ENCODE results near the gene SEL1L2.
"Not testable (repeated sequence)": the region's sequence is repeated elsewhere in the genome, so short reads cannot be mapped to it uniquely, and the experiment has no call there.

The SEL1L2 gene, protein sequence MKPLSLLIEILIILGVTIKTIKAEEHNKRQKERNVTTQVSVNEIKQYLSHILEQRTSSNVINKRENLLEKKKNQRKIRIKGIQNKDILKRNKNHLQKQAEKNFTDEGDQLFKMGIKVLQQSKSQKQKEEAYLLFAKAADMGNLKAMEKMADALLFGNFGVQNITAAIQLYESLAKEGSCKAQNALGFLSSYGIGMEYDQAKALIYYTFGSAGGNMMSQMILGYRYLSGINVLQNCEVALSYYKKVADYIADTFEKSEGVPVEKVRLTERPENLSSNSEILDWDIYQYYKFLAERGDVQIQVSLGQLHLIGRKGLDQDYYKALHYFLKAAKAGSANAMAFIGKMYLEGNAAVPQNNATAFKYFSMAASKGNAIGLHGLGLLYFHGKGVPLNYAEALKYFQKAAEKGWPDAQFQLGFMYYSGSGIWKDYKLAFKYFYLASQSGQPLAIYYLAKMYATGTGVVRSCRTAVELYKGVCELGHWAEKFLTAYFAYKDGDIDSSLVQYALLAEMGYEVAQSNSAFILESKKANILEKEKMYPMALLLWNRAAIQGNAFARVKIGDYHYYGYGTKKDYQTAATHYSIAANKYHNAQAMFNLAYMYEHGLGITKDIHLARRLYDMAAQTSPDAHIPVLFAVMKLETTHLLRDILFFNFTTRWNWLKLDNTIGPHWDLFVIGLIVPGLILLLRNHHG

GRCh38 chr20:13990465-13990864 is at the start of gene SEL1L2:
Gene SEL1L2, minus strand, starts transcription at chr20:13990614. Its CDS starts 80 bp downstream, at chr20:13990534.
- no peak for DNase-seq

DNA sequence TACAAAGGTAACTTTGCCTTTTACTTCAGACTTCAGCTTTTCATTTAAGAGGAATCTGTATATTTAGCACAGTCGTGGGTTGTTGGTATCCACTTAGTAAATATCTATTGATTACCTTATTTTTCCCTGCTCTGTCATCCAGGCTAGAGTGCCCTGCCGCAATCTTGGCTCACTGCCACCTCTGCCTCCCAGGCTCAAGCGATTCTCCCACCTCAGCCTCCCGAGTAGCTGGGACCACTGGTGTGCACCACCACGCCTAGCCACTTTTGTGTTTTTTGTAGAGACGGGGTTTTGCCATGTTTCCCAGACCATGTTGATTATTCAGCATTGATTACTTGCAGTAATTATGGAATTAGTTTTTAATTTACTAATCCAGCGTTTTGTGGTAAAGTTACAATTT is 46.2 kb upstream of the SEL1L2 start:
- DNase-seq = no peak

DNA sequence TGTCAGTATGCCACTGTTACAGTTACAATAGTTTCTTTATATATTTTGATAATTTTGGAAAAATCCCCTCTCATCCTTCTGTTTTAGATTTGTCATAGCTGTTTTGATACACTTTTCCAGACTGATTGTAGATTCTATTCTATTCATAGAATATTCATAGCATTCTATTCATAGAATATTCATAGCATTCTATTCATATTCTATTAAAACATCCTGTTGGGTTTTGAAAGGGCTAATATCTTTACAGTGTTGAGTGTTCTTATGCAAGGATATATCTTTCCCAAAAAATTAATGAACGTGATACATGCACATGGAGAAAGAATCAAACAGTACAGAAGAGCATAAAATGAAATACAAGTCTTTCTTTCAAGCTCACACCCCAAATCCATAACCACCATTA is 42.9 kb upstream of the SEL1L2 start:
- no peak for DNase-seq

DNA sequence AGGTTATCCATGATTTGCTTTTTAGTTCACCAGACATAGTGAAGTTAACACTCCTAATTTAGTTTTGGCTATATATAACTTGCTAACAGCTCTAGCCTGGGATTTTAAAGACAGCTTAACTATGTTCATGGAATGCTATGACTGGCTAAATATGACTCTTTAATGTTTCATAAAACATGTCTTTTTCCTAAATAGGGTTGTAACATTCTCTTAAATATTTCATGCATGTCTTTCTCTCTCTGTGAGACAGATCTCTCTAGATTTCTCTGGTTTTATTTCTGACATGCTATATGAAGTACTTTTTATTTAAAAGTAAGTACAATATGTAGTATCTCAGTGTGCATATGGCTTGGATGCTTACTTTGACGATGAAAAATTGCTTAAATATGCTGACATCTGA is 40.6 kb upstream of the SEL1L2 start:
- DNase-seq = no peak

DNA sequence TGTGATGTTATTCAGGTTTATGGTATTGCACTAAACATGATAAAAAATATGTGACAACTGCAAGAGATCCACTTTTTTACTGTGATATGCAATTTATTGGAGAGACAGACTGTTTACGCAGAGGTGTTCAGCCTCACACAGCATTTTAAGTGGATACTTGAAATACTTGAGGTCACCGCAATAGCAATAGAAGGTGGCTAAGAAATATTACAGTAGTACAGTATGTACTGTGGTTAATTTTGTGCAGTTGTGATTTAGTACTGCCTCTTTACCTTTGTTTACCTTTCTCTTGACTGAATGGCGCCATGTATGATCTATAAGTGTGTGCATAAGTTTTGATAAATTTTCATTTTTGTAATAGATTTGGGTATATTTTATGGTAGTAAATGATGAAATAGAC is 22.3 kb upstream of the SEL1L2 start:
- DNase-seq = no peak

- DNase-seq = no peak
Measured at GRCh38 chr20:14009208-14009607, 18.8 kb upstream of the SEL1L2 start.

DNA sequence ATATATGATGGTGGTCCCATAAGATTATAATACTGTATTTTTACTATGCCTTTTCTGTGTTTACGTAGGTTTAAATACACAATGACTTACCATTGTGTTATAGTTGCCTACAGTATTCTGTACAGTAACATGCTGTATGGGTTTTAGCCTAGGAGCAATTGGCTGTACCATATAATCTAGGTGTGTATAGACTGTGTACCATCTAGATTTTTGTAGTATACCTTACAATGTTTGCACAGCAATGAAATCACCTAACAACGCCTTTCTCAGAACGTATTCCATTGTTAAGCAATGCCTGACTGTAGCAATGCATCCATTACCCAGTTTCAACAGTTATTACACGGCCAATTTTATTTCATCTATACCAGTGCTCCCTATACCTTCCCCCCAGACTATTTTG is 15.6 kb upstream of the SEL1L2 start:
- no peak for DNase-seq

- DNase-seq = no peak
Measured at GRCh38 chr20:14000917-14001316, 10.5 kb upstream of the SEL1L2 start.

- DNase-seq = no peak
Measured at GRCh38 chr20:13996265-13996664, 5.9 kb upstream of the SEL1L2 start.

- DNase-seq = no peak
Measured at GRCh38 chr20:13995841-13996240, 5.4 kb upstream of the SEL1L2 start.

GRCh38 chr20:13995086-13995665 is 4.8 kb upstream of the SEL1L2 start, which contains the start of gene MACROD2:
Gene MACROD2, plus strand, starts transcription at chr20:13995516.
- peak in 4 of 6 experiments; percentile 2 to 24 (median 4) for DNase-seq

DNA sequence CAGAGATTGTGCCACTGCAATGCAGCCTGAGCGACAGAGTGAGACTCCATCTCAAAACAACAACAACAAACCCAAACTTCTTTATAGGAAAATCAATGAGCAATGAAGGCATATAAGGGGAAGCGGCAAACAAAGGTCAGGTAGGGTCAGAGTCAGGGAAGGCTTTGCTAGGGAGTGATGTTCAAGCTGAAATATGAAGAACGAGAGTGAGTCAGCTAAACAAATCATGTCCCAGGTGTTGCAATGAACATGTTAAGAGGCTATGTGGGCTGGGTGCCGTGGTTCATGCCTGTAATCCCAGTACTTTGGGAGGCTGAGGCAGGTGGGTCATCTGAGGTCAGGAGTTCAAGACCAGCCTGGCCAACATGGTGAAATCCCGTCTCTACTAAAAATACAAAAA is 1.5 kb upstream of the SEL1L2 start:
- not testable (repeated sequence) for DNase-seq

- no peak for DNase-seq
Measured at GRCh38 chr20:13991311-13991710, 897 bp upstream of the SEL1L2 start.

DNA sequence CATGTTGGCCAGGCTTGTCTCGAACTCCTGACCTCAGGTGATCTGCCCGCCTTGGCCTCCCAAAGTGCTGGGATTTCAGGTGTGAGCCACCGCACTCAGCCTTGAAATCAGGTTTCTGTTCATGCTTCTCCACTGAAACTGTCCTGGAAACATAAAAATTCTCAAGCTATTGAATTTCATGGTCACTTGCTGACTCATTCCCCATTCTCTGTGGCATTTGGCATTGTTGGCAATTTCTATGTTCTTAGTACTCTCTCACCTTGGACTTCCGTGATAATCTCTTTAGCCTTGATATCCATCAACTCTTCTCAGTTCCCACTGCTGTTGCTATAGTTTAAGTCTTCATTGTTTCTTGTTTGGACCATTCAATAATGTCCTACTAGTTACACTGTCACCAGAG is 6.2 kb downstream of the SEL1L2 start:
- DNase-seq = no peak

DNA sequence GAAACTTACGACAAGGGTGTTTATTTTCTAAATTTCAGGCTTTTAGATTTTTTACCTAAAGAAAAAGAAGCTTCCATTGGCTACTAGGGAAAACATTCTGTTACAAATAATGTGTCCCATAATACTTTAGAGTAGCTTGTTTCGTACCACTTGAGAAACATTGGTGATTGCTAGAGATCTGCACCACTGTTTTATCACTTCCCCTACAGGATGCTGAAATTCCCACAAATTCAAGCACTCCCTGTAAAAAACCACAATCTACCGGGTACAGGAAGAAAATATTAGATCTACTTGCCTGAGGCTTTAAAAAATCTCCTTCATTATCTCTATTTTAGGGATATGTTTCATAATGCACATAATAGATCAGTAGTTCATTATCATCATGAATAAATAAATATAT is 29.9 kb downstream of the SEL1L2 start:
- DNase-seq = no peak

DNA sequence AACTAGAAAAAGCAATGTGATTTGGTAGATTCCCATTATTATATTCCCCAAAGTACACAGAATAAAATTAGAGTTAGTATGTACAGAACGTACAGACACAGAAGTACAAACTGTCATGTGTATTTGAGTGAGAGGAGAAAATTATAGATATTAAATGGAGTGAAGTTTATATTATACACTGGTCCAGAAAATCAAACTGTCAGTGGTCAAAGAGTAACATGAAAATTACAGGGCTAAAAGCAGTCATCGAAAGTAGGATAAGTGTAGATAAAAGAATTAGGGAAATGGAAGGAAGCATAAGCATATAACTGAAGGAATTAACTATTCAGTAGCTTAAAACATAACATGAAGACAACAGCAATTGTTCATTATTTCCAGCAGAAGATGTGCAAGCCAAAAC is 30.3 kb downstream of the SEL1L2 start:
- no peak for DNase-seq

GRCh38 chr20:13953227-13953626 is 37.2 kb downstream of the SEL1L2 start:
- no peak for DNase-seq

- no peak for DNase-seq
Measured at GRCh38 chr20:13947719-13948118, 42.7 kb downstream of the SEL1L2 start.

DNA sequence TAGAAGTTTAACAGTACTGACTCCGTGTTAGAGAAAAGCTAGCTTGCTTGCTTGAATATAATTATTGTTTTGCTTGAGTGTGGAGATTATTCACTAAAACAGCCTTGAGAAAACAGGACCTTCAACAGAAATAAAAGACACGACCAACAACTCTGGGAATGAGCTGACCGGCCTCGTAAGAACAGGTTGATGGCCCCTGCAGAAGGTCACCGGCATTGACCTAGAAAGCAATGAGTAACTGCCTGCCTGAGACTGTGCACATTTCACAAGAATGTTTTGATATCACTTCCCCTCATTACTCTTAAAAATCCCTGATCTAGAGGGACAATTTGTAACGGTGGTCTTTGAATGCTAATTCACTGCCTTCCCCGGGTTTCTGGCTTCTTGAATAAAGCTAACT is 49.4 kb downstream of the SEL1L2 start:
- no peak for DNase-seq

DNA sequence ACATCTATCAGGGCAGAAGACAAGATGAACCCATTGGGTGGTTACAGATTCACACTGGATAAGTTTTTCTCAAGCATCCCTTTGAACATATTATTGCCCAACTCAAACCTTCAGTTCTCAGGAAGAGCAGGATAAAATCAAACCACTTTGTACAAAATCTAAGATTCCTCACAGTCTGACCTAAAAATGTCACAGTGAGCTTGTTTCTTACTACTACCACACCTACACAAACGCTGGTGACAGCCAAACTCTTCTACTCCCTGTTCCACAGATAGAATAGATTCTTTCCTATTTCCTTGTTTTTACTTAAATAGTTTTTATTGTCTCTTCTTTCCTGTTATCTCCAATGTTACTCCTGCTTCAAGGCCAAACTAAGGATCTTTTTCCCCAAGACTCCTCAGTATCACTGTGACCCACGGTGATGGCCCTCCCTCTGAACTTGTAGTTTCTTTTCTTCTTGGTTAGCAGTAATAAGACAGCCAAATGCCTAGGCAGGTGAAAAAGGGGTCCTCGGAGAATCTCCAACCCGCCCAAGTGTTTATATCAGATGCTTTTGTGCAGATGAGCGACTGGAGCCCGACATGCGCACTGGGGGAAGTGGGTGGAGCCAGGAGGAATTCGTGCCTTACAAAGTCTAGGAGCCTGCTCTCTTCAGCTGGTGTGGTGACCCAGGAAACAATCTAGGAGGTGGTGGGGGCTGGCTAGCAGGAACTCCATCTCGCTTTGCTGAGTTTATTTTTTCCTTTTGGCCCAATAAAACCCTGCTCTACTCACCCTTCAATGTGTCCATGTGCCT is 53.4 kb downstream of the SEL1L2 start:
- DNase-seq = no peak

GRCh38 chr20:13934992-13935894 is 55.2 kb downstream of the SEL1L2 start:
- DNase-seq = no peak

DNA sequence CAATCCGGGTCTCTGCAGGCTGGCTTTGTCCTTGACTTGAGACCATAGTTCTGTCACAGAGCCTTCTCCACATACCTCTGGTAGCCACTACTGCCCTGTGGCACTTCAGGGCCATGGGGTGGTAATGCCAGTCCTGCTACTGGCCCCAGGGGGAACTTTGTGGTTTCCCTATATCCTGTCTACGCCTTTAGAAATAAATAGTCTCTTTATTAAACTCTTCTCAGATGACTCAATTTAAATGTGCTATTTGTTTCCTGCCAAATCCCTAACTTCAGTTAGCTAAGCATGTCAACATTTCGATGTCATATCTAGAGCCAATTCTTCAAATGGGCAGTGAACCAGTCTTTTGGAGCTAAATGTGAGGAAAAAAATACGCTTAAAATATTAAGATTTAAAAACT is 60.1 kb downstream of the SEL1L2 start:
- DNase-seq = no peak
